HepG2 (cell line): Measurements from ENCODE around the gene CLDND2. TPM values are rescaled to one million over a fixed set of nuclear protein-coding genes. Genes with fewer than 3 reads are reported as not detected.

ENCODE experiments used
- CEBPG ChIP-seq: IDR thresholded peaks from 2 replicates; pipeline ENCODE4 v1.6.1; 2016
- KAT2B ChIP-seq: fragments of 150-350 bp; IDR thresholded peaks from 2 replicates; pipeline ENCODE4 v1.6.1; 2014; ENCODE audit warnings: low read depth, low read length, borderline replicate concordance
- MLLT10 ChIP-seq: sonication (generic); formaldehyde crosslinking; IDR thresholded peaks from 2 replicates; pipeline ENCODE4 v1.4.0; 2020; ENCODE audit warnings: missing genetic modification reagents
- RXRA ChIP-seq: sonication (generic); formaldehyde crosslinking; IDR thresholded peaks from 2 replicates; pipeline ENCODE4 v1.5.1; 2020; ENCODE audit warnings: missing genetic modification reagents
- ZFYVE20 ChIP-seq: sonication (generic); formaldehyde crosslinking; IDR thresholded peaks from 2 replicates; pipeline ENCODE4 v1.8.0; 2023; ENCODE audit warnings: low read depth, mild to moderate bottlenecking, moderate library complexity, missing genetic modification reagents, borderline replicate concordance
- ZNF235 ChIP-seq: sonication (generic); formaldehyde crosslinking; IDR thresholded peaks from 2 replicates; pipeline ENCODE4 v1.8.1; 2023; ENCODE audit warnings: mild to moderate bottlenecking, missing genetic modification reagents, borderline replicate concordance
- ZNF614 ChIP-seq: IDR thresholded peaks from 2 replicates; pipeline ENCODE4 v1.6.1; 2018; ENCODE audit warnings: missing biosample characterization, missing genetic modification reagents, inconsistent platforms, borderline replicate concordance
- ZNF646 ChIP-seq: sonication (generic); formaldehyde crosslinking; IDR thresholded peaks from 2 replicates; pipeline ENCODE4 v1.9.0; 2021; ENCODE audit warnings: mild to moderate bottlenecking, missing genetic modification reagents
- ZNF709 ChIP-seq: sonication (generic); formaldehyde crosslinking; IDR thresholded peaks from 2 replicates; pipeline ENCODE4 v1.5.0; 2020; ENCODE audit warnings: mild to moderate bottlenecking, missing genetic modification reagents
- ZXDC ChIP-seq: sonication (generic); formaldehyde crosslinking; IDR thresholded peaks from 2 replicates; pipeline ENCODE4 v1.5.0; 2020; ENCODE audit warnings: mild to moderate bottlenecking, missing genetic modification reagents
- polyA plus RNA-seq, 8 experiments: library from polyadenylated mRNA; depleted of rRNA in 3 of 8; stranded (reverse) in 7 of 8; unstranded in 1 of 8; fragments of >200 nt; fragmentation: Illumina TruSeq in 4 of 8; extraction: Trizol in 4 of 8; gene quantifications; 2 replicates each; pipeline versions ENCODE4 v1.2.1 to v1.2.3, GENCODE V29; 2011 to 2016; ENCODE audit warnings: low read depth in 4 of 8, missing spikeins in 1 of 8, mixed read lengths in 1 of 8; ENCODE audit not compliant: insufficient read depth in 1 of 8
- total RNA-seq, 5 experiments: library from RNA; depleted of rRNA; stranded (reverse); fragments of >200 nt; fragmentation: Illumina TruSeq; extraction: Trizol; gene quantifications; 2 replicates each; pipeline ENCODE4 v1.2.3, GENCODE V29; 2016; ENCODE audit warnings: low read depth in 1 of 5
- TF ChIP-seq, protein P1 (sequence below), 2 experiments: fragments of 450-650 bp in 1 of 2; sonication (generic) in 1 of 2; formaldehyde crosslinking; IDR thresholded peaks; 2 replicates each; pipeline versions ENCODE4 v1.5.0 to v1.8.0; 2020 to 2022; ENCODE audit warnings: mild to moderate bottlenecking in 1 of 2, missing genetic modification reagents in 1 of 2
- TF ChIP-seq, protein P2 (sequence below): sonication (generic); formaldehyde crosslinking; IDR thresholded peaks from 2 replicates; pipeline ENCODE4 v1.4.0; 2020; ENCODE audit warnings: missing genetic modification reagents

Gene CLDND2
- total and polyA plus RNA-seq, 2 of the 13 experiments (the other 11 are each of a cell fraction or from before 2014, with no cell fraction given) = 0.84 to 1.8 TPM

DNA sequence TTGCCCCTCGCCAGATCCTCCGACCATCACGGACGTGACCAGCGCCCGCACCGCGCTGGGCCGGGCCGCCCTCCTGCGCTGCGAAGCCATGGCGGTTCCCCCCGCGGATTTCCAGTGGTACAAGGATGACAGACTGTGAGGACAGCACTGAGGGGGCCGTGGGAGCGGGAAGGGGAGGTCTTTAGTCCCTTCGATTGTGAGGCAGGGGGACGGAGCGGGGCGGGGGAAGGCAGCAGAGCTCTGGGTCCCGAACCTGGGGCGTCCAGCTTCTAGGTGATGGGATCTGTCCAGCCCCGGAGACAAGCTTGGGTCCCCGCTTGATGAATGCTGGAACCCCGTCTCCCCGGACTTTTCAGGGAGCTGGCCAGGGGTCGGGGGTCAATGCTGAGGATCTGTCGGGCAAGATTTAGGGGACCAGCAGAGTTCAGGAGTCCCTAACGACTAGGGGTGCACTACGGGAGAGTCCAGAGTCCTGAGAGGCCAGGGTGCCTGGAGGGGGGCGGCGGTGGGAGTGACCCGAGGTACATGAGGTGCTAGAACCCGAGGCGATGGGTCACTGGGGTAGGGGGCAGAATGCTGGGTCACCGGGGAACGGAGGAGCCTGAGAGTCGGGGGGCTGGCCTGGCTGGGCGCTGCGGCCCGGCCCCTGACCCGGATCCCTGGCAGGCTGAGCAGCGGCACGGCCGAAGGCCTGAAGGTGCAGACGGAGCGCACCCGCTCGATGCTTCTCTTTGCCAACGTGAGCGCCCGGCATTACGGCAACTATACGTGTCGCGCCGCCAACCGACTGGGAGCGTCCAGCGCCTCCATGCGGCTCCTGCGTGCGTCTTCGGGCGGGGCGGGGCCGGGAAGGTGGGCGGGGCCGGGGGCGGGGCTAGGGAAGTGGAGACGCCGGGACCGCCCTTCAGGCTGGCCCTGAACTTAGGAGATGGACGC, 41.5 kb downstream of the CLDND2 start (continued):
- TF ChIP-seq, protein P1, sequence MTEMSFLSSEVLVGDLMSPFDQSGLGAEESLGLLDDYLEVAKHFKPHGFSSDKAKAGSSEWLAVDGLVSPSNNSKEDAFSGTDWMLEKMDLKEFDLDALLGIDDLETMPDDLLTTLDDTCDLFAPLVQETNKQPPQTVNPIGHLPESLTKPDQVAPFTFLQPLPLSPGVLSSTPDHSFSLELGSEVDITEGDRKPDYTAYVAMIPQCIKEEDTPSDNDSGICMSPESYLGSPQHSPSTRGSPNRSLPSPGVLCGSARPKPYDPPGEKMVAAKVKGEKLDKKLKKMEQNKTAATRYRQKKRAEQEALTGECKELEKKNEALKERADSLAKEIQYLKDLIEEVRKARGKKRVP (CRISPR knock-in tag; IDR thresholded peaks at IDR 0.05) = no peak
- TF ChIP-seq KAT2B = no peak
- TF ChIP-seq ZXDC (CRISPR knock-in tag) = no peak
- TF ChIP-seq ZNF235 = 0 out of 2 replicates have a peak, but pooled peaks have one; percentile 34
- no peak for TF ChIP-seq RXRA (CRISPR knock-in tag)
- TF ChIP-seq ZNF646 (CRISPR knock-in tag) = no peak
- no peak for TF ChIP-seq CEBPG (CRISPR knock-in tag)
- TF ChIP-seq, protein P2, sequence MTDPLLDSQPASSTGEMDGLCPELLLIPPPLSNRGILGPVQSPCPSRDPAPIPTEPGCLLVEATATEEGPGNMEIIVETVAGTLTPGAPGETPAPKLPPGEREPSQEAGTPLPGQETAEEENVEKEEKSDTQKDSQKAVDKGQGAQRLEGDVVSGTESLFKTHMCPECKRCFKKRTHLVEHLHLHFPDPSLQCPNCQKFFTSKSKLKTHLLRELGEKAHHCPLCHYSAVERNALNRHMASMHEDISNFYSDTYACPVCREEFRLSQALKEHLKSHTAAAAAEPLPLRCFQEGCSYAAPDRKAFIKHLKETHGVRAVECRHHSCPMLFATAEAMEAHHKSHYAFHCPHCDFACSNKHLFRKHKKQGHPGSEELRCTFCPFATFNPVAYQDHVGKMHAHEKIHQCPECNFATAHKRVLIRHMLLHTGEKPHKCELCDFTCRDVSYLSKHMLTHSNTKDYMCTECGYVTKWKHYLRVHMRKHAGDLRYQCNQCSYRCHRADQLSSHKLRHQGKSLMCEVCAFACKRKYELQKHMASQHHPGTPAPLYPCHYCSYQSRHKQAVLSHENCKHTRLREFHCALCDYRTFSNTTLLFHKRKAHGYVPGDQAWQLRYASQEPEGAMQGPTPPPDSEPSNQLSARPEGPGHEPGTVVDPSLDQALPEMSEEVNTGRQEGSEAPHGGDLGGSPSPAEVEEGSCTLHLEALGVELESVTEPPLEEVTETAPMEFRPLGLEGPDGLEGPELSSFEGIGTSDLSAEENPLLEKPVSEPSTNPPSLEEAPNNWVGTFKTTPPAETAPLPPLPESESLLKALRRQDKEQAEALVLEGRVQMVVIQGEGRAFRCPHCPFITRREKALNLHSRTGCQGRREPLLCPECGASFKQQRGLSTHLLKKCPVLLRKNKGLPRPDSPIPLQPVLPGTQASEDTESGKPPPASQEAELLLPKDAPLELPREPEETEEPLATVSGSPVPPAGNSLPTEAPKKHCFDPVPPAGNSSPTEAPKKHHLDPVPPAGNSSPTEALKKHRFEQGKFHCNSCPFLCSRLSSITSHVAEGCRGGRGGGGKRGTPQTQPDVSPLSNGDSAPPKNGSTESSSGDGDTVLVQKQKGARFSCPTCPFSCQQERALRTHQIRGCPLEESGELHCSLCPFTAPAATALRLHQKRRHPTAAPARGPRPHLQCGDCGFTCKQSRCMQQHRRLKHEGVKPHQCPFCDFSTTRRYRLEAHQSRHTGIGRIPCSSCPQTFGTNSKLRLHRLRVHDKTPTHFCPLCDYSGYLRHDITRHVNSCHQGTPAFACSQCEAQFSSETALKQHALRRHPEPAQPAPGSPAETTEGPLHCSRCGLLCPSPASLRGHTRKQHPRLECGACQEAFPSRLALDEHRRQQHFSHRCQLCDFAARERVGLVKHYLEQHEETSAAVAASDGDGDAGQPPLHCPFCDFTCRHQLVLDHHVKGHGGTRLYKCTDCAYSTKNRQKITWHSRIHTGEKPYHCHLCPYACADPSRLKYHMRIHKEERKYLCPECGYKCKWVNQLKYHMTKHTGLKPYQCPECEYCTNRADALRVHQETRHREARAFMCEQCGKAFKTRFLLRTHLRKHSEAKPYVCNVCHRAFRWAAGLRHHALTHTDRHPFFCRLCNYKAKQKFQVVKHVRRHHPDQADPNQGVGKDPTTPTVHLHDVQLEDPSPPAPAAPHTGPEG (CRISPR knock-in tag) = no peak
- no peak for TF ChIP-seq ZFYVE20 (CRISPR knock-in tag)
- TF ChIP-seq MLLT10 (CRISPR knock-in tag) = no peak
- no peak for TF ChIP-seq ZNF709
- TF ChIP-seq ZNF614 = no peak
